ENCODE data around the gene PSMA6. TPM values are rescaled to one million over a fixed set of nuclear protein-coding genes. Genes with fewer than 3 reads are reported as not detected.

Gene PSMA6
- total and polyA plus RNA-seq, 2 of the 13 experiments (the other 11 are each of a cell fraction or from before 2014, with no cell fraction given): 525 to 1,109 TPM

DNA sequence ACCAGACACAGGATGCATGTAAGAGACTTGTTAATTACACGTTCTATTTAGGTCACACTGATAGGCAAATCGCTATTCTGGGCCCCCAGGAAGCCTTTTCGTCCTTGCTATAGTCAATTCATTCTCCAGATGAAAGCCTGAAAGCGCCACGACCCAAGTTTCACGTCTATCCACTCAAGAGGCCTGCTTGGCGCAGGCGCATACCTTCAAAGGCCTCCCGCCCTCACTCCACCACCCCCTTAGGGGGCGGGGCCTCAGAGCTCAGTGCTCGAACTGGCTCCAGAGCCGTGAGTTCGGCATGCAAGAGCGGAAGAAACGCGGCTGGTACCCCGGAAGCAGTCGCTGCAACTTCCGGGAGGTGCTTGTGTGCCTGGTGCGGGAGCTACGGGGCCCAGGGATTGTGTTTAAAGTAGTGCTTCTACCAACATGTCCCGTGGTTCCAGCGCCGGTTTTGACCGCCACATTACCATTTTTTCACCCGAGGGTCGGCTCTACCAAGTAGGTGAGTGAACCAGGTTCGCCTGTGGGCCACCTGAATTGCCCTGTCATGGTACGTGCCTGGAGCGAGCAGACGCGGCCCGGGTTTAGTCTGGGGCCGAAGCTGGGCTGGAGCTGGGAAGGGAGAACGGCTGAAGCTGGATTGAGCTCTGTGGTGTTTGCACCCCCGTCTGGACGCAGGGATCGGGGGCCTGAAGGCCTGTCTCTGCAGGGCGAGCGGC lies at the start of gene PSMA6 (continued):
- TF ChIP-seq HOXA5 (CRISPR knock-in tag; IDR thresholded peaks at IDR 0.05) (peak; percentile 96), SOX13 (IDR thresholded peaks at IDR 0.05) (0 out of 2 replicates have a peak, but pooled peaks have one; percentile 46), SOX13 (CRISPR knock-in tag; conservative IDR thresholded peaks at IDR 0.05 in 1 of 2, IDR thresholded peaks at IDR 0.05 in 1 of 2) (peak in 1 of 2 experiments; percentile 79; a peak in 2 of 4 replicates), ZSCAN29 (CRISPR knock-in tag; conservative IDR thresholded peaks at IDR 0.05) (peak; percentile 90), RARG (CRISPR knock-in tag; IDR thresholded peaks at IDR 0.05; ENCODE audit: low read depth) (0 out of 2 replicates have a peak, but pooled peaks have one; percentile 59), ZNF256 (CRISPR knock-in tag; conservative IDR thresholded peaks at IDR 0.05) (peak; percentile 15; the same call in 1 of the 2 replicates), NR2F6 (IDR thresholded peaks at IDR 0.05) (no peak; the same call in 1 of the 2 replicates), NR2F6 (CRISPR knock-in tag; IDR thresholded peaks at IDR 0.05) (peak; percentile 52; the same call in 1 of the 2 replicates), ZNF232 (CRISPR knock-in tag; IDR thresholded peaks at IDR 0.05; ENCODE audit: borderline replicate concordance) (peak; percentile 94), GABPA (IDR thresholded peaks at IDR 0.05; ENCODE audit: low read depth, low read length) (peak; percentile 93), GABPA (CRISPR knock-in tag; IDR thresholded peaks at IDR 0.05; ENCODE audit: low read depth) (no peak), FOSL1 (CRISPR knock-in tag; IDR thresholded peaks at IDR 0.05; ENCODE audit: borderline replicate concordance) (peak; percentile 58; the same call in 1 of the 2 replicates), ZFY (CRISPR knock-in tag; IDR thresholded peaks at IDR 0.05) (peak; percentile 100), PHF5A (CRISPR knock-in tag; IDR thresholded peaks at IDR 0.05; ENCODE audit: low read depth, unreplicated experiment) (peak; percentile 99), ZNF251 (CRISPR knock-in tag; IDR thresholded peaks at IDR 0.05) (0 out of 2 replicates have a peak, but pooled peaks have one; percentile 56), ZNF615 (CRISPR knock-in tag; IDR thresholded peaks at IDR 0.05; ENCODE audit: borderline replicate concordance) (no peak; the same call in 1 of the 2 replicates), GZF1 (CRISPR knock-in tag; IDR thresholded peaks at IDR 0.05) (peak; percentile 95; the same call in 1 of the 2 replicates), NPAS2 (CRISPR knock-in tag; IDR thresholded peaks at IDR 0.05; ENCODE audit: borderline replicate concordance) (no peak), POLR2AphosphoS2 (IDR thresholded peaks at IDR 0.05; ENCODE audit: low read depth, low read length) (peak; percentile 74; the same call in 1 of the 2 replicates), ZNF430 (CRISPR knock-in tag; IDR thresholded peaks at IDR 0.05) (peak; percentile 99)
- TF ChIP-seq, protein P1, sequence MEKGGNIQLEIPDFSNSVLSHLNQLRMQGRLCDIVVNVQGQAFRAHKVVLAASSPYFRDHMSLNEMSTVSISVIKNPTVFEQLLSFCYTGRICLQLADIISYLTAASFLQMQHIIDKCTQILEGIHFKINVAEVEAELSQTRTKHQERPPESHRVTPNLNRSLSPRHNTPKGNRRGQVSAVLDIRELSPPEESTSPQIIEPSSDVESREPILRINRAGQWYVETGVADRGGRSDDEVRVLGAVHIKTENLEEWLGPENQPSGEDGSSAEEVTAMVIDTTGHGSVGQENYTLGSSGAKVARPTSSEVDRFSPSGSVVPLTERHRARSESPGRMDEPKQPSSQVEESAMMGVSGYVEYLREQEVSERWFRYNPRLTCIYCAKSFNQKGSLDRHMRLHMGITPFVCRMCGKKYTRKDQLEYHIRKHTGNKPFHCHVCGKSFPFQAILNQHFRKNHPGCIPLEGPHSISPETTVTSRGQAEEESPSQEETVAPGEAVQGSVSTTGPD (CRISPR knock-in tag; IDR thresholded peaks at IDR 0.05): peak; percentile 84
- TF ChIP-seq, protein P2, sequence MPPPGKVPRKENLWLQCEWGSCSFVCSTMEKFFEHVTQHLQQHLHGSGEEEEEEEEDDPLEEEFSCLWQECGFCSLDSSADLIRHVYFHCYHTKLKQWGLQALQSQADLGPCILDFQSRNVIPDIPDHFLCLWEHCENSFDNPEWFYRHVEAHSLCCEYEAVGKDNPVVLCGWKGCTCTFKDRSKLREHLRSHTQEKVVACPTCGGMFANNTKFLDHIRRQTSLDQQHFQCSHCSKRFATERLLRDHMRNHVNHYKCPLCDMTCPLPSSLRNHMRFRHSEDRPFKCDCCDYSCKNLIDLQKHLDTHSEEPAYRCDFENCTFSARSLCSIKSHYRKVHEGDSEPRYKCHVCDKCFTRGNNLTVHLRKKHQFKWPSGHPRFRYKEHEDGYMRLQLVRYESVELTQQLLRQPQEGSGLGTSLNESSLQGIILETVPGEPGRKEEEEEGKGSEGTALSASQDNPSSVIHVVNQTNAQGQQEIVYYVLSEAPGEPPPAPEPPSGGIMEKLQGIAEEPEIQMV (CRISPR knock-in tag; IDR thresholded peaks at IDR 0.05; ENCODE audit: low read depth): no peak; the same call in 1 of the 2 replicates
- TF ChIP-seq, protein P3, sequence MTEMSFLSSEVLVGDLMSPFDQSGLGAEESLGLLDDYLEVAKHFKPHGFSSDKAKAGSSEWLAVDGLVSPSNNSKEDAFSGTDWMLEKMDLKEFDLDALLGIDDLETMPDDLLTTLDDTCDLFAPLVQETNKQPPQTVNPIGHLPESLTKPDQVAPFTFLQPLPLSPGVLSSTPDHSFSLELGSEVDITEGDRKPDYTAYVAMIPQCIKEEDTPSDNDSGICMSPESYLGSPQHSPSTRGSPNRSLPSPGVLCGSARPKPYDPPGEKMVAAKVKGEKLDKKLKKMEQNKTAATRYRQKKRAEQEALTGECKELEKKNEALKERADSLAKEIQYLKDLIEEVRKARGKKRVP (CRISPR knock-in tag; IDR thresholded peaks at IDR 0.05): peak in 1 of 2 experiments; percentile 85; a peak in 2 of 4 replicates
- TF ChIP-seq, protein P4, sequence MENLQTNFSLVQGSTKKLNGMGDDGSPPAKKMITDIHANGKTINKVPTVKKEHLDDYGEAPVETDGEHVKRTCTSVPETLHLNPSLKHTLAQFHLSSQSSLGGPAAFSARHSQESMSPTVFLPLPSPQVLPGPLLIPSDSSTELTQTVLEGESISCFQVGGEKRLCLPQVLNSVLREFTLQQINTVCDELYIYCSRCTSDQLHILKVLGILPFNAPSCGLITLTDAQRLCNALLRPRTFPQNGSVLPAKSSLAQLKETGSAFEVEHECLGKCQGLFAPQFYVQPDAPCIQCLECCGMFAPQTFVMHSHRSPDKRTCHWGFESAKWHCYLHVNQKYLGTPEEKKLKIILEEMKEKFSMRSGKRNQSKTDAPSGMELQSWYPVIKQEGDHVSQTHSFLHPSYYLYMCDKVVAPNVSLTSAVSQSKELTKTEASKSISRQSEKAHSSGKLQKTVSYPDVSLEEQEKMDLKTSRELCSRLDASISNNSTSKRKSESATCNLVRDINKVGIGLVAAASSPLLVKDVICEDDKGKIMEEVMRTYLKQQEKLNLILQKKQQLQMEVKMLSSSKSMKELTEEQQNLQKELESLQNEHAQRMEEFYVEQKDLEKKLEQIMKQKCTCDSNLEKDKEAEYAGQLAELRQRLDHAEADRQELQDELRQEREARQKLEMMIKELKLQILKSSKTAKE (CRISPR knock-in tag; IDR thresholded peaks at IDR 0.05; ENCODE audit: borderline replicate concordance): no peak
